ENCODE measurements around the gene NPAS1.
"Not testable (repeated sequence)": the region's sequence is repeated elsewhere in the genome, so short reads cannot be mapped to it uniquely, and the experiment has no call there.

The NPAS1 gene

GRCh38 chr19:47049307-47049700 lies 29.7 kb downstream of the NPAS1 start:
- TF ChIP-seq ZFX (IDR thresholded peaks at IDR 0.05; ENCODE audit: borderline replicate concordance): no peak
- peak overlapping the region; percentile 40 for H3K27ac ChIP-seq

DNA sequence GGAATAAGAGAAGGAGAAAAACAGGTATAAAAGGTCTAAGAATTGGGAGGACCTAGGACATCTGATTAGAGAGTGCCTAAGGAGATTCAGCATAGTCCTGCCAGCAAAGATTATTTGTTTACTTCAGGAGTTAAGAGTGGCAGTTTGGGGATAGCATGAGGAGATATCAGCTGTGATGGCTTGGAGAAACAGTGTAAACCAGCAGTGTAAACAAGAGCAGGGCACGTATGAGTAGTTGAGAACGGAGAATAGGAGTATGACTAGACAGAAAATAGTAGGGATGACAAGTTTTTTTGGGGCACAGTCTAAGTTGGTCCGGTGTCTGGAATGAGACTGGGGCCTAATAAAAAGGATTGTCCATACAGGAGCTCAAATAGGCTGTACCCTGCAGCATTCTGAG lies 30.9 kb downstream of the NPAS1 start:
- H3K27ac ChIP-seq: not testable (repeated sequence)

- TF ChIP-seq CTCF (IDR thresholded peaks at IDR 0.05) (no peak), ZFX (IDR thresholded peaks at IDR 0.05; ENCODE audit: borderline replicate concordance) (no peak)
- no peak overlapping the region for H3K27ac ChIP-seq
Observed at GRCh38 chr19:47056411-47056810, 36.8 kb downstream of the NPAS1 start.

- TF ChIP-seq ZFX (IDR thresholded peaks at IDR 0.05; ENCODE audit: borderline replicate concordance) (no peak), CTCF (IDR thresholded peaks at IDR 0.05) (no peak)
- no peak overlapping the region for H3K27ac ChIP-seq
Observed at GRCh38 chr19:47057328-47057727, 37.7 kb downstream of the NPAS1 start.

DNA sequence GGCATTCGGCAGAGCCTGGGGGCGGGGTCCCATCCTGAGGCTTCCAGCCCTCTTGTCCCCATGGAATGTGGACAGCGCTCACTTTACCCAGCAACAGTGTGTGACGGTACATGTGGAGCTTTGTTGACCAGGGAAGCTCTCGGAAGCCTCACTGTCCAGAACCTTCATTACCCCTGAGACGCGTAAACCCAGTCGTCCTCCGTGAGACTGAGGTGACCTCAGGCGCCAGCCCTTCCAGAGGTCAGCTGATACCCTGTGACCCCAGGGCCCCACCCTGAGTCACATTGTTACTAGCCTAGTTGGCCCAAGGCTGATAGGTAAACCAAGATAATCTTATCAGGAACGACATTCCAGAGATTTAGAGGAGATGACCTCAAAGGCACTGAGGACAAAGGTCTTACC lies 39.0 kb downstream of the NPAS1 start:
- TF ChIP-seq ZFX (IDR thresholded peaks at IDR 0.05; ENCODE audit: borderline replicate concordance) (no peak), CTCF (IDR thresholded peaks at IDR 0.05) (no peak)
- no peak overlapping the region for H3K27ac ChIP-seq

- TF ChIP-seq ZFX (IDR thresholded peaks at IDR 0.05; ENCODE audit: borderline replicate concordance): no peak
- TF ChIP-seq CTCF (IDR thresholded peaks at IDR 0.05): no peak
- no peak overlapping the region for H3K27ac ChIP-seq
Observed at GRCh38 chr19:47063874-47064273, 44.2 kb downstream of the NPAS1 start.

- TF ChIP-seq ZFX (IDR thresholded peaks at IDR 0.05; ENCODE audit: borderline replicate concordance) (no peak), CTCF (IDR thresholded peaks at IDR 0.05) (no peak)
- no peak overlapping the region for H3K27ac ChIP-seq
Observed at GRCh38 chr19:47065242-47065641, 45.6 kb downstream of the NPAS1 start.

DNA sequence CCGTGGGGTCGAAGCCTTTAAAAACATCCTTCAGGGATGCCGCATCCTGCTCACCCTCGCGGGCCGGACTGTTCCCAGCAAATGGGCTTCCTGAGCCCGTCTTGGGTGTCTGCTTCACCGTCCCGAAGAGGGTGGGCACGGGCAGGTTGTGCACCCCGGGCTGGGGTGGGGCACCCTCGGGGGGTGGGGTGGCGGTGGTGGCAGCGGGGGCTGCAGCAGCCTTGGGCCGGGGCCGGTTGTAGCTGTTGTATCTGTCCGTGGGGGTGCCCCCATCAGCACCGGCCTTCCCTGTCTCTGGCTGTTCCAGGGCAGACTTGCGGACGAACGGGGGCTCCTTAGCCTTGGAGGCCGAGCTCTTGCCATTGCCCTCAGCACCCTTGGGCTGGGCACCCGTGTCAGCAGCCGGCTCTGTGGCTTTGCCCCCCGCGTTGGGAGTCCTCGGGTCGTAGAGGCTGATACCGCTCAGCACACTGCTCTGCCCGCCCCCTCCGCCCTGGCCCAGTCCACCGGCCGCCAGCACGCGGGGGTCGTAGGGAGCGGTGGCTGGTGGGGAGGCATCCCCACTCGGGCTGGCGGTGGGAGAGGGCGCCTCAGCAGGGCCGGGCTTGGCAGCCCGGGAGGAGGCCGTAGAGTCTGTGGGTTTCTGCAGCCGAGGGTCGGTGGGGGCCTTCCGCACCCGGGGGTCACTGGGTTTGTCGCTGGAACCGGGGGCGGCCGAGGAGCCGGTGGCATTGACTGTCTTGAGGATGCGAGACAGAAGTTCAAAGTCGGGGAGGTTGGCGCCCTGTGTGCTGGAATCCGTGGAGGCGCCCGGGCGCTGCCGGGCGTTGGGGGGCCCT lies 47.0 kb downstream of the NPAS1 start:
- no peak overlapping the region for H3K27ac ChIP-seq
- TF ChIP-seq CTCF (IDR thresholded peaks at IDR 0.05) (no peak), ZFX (IDR thresholded peaks at IDR 0.05; ENCODE audit: borderline replicate concordance) (no peak)

Measured in 22Rv1 (cell line).